Measurements from ENCODE around the gene DUSP8.
"Not testable (repeated sequence)": the region's sequence is repeated elsewhere in the genome, so short reads cannot be mapped to it uniquely, and the experiment has no call there.

Gene DUSP8

GRCh38 chr11:1572197-1573076 lies at the start of gene DUSP8:
TSS of gene DUSP8 (minus strand) at chr11:1572271. CDS start at chr11:1565826, 6,445 bp downstream.
- Histone ChIP-seq H3K36me3 (ENCODE audit: control insufficient read depth, insufficient read depth, low read length) (no peaks in the 10 kb centered on the region), H3K9me3 (ENCODE audit: control insufficient read depth, low read length) (no peaks in the 10 kb centered on the region), H3K4me1 (ENCODE audit: control insufficient read depth, insufficient read depth, low read length) (peaks cover 50% of the 10 kb centered on the region), H3K9ac (ENCODE audit: low read length) (peak within 1 kb of the TSS; percentile 84), H3K4me3 (ENCODE audit: low read length) (peak within 1 kb of the TSS; percentile 50), H3K27me3 (ENCODE audit: control insufficient read depth, insufficient read depth, low read length) (no peaks in the 10 kb centered on the region)

- Histone ChIP-seq H3K4me1 (ENCODE audit: control insufficient read depth, insufficient read depth, low read length) (no peaks in the 10 kb centered on the region), H3K9ac (ENCODE audit: low read length) (no peak overlapping the region), H3K36me3 (ENCODE audit: control insufficient read depth, insufficient read depth, low read length) (no peaks in the 10 kb centered on the region), H3K4me3 (ENCODE audit: low read length) (no peak overlapping the region), H3K9me3 (ENCODE audit: control insufficient read depth, low read length) (no peaks in the 10 kb centered on the region), H3K27me3 (ENCODE audit: control insufficient read depth, insufficient read depth, low read length) (peaks cover 4% of the 10 kb centered on the region)
Observed at GRCh38 chr11:1619449-1619848, 47.4 kb upstream of the DUSP8 start.

GRCh38 chr11:1618231-1618630 lies 46.2 kb upstream of the DUSP8 start:
- H3K9me3 ChIP-seq (ENCODE audit: control insufficient read depth, low read length) = no peaks in the 10 kb centered on the region
- H3K27me3 ChIP-seq (ENCODE audit: control insufficient read depth, insufficient read depth, low read length) = peaks cover 4% of the 10 kb centered on the region
- H3K4me3 ChIP-seq (ENCODE audit: low read length) = no peak overlapping the region
- H3K36me3 ChIP-seq (ENCODE audit: control insufficient read depth, insufficient read depth, low read length) = no peaks in the 10 kb centered on the region
- no peak overlapping the region for H3K9ac ChIP-seq (ENCODE audit: low read length)
- H3K4me1 ChIP-seq (ENCODE audit: control insufficient read depth, insufficient read depth, low read length) = no peaks in the 10 kb centered on the region

GRCh38 chr11:1608363-1608762 lies 36.3 kb upstream of the DUSP8 start, which contains the start of gene KRTAP5-3:
TSS of gene KRTAP5-3 (minus strand) at chr11:1608463. CDS start at chr11:1608385, 78 bp downstream.
- H3K36me3 ChIP-seq (ENCODE audit: control insufficient read depth, insufficient read depth, low read length) = no peaks in the 10 kb centered on the region
- H3K9me3 ChIP-seq (ENCODE audit: control insufficient read depth, low read length) = no peaks in the 10 kb centered on the region
- no peak within 1 kb of the TSS for H3K4me3 ChIP-seq (ENCODE audit: low read length)
- no peaks in the 10 kb centered on the region for H3K4me1 ChIP-seq (ENCODE audit: control insufficient read depth, insufficient read depth, low read length)
- H3K9ac ChIP-seq (ENCODE audit: low read length) = no peak within 1 kb of the TSS
- peaks cover 20% of the 10 kb centered on the region for H3K27me3 ChIP-seq (ENCODE audit: control insufficient read depth, insufficient read depth, low read length)

- not testable (repeated sequence) for H3K9me3 ChIP-seq (ENCODE audit: control insufficient read depth, low read length)
- peaks cover 20% of the 10 kb centered on the region for H3K27me3 ChIP-seq (ENCODE audit: control insufficient read depth, insufficient read depth, low read length)
Observed at GRCh38 chr11:1607901-1608300, 35.8 kb upstream of the DUSP8 start.

GRCh38 chr11:1607156-1607845 lies 35.2 kb upstream of the DUSP8 start:
- H3K27me3 ChIP-seq (ENCODE audit: control insufficient read depth, insufficient read depth, low read length) = peaks cover 20% of the 10 kb centered on the region
- H3K36me3 ChIP-seq (ENCODE audit: control insufficient read depth, insufficient read depth, low read length); H3K9ac ChIP-seq (ENCODE audit: low read length); H3K9me3 ChIP-seq (ENCODE audit: control insufficient read depth, low read length); H3K4me1 ChIP-seq (ENCODE audit: control insufficient read depth, insufficient read depth, low read length); H3K4me3 ChIP-seq (ENCODE audit: low read length): not testable (repeated sequence)

More at GRCh38 chr11:1607901-1608300, 35.8 kb upstream of the DUSP8 start:
- not testable (repeated sequence) for H3K9ac ChIP-seq (ENCODE audit: low read length); H3K4me3 ChIP-seq (ENCODE audit: low read length); H3K36me3 ChIP-seq (ENCODE audit: control insufficient read depth, insufficient read depth, low read length); H3K4me1 ChIP-seq (ENCODE audit: control insufficient read depth, insufficient read depth, low read length)

- H3K9ac ChIP-seq (ENCODE audit: low read length); H3K4me1 ChIP-seq (ENCODE audit: control insufficient read depth, insufficient read depth, low read length); H3K9me3 ChIP-seq (ENCODE audit: control insufficient read depth, low read length); H3K4me3 ChIP-seq (ENCODE audit: low read length); H3K36me3 ChIP-seq (ENCODE audit: control insufficient read depth, insufficient read depth, low read length): not testable (repeated sequence)
- H3K27me3 ChIP-seq (ENCODE audit: control insufficient read depth, insufficient read depth, low read length) = peaks cover 20% of the 10 kb centered on the region
Observed at GRCh38 chr11:1605923-1606322, 33.9 kb upstream of the DUSP8 start.

- Histone ChIP-seq H3K9me3 (ENCODE audit: control insufficient read depth, low read length) (no peaks in the 10 kb centered on the region), H3K4me1 (ENCODE audit: control insufficient read depth, insufficient read depth, low read length) (no peaks in the 10 kb centered on the region), H3K4me3 (ENCODE audit: low read length) (no peak overlapping the region), H3K9ac (ENCODE audit: low read length) (no peak overlapping the region), H3K27me3 (ENCODE audit: control insufficient read depth, insufficient read depth, low read length) (peaks cover 20% of the 10 kb centered on the region), H3K36me3 (ENCODE audit: control insufficient read depth, insufficient read depth, low read length) (no peaks in the 10 kb centered on the region)
Observed at GRCh38 chr11:1604711-1605110, 32.6 kb upstream of the DUSP8 start.

GRCh38 chr11:1604181-1604580 lies 32.1 kb upstream of the DUSP8 start:
- Histone ChIP-seq H3K4me1 (ENCODE audit: control insufficient read depth, insufficient read depth, low read length) (no peaks in the 10 kb centered on the region), H3K9me3 (ENCODE audit: control insufficient read depth, low read length) (no peaks in the 10 kb centered on the region), H3K4me3 (ENCODE audit: low read length) (no peak overlapping the region), H3K9ac (ENCODE audit: low read length) (no peak overlapping the region), H3K36me3 (ENCODE audit: control insufficient read depth, insufficient read depth, low read length) (no peaks in the 10 kb centered on the region), H3K27me3 (ENCODE audit: control insufficient read depth, insufficient read depth, low read length) (peaks cover 20% of the 10 kb centered on the region)

- Histone ChIP-seq H3K4me3 (ENCODE audit: low read length) (no peak overlapping the region), H3K4me1 (ENCODE audit: control insufficient read depth, insufficient read depth, low read length) (no peaks in the 10 kb centered on the region), H3K9me3 (ENCODE audit: control insufficient read depth, low read length) (no peaks in the 10 kb centered on the region), H3K9ac (ENCODE audit: low read length) (no peak overlapping the region), H3K36me3 (ENCODE audit: control insufficient read depth, insufficient read depth, low read length) (no peaks in the 10 kb centered on the region), H3K27me3 (ENCODE audit: control insufficient read depth, insufficient read depth, low read length) (peaks cover 20% of the 10 kb centered on the region)
Observed at GRCh38 chr11:1603629-1604028, 31.6 kb upstream of the DUSP8 start.

- peaks cover 13% of the 10 kb centered on the region for H3K27me3 ChIP-seq (ENCODE audit: control insufficient read depth, insufficient read depth, low read length)
- not testable (repeated sequence) for H3K4me1 ChIP-seq (ENCODE audit: control insufficient read depth, insufficient read depth, low read length); H3K9ac ChIP-seq (ENCODE audit: low read length); H3K4me3 ChIP-seq (ENCODE audit: low read length); H3K36me3 ChIP-seq (ENCODE audit: control insufficient read depth, insufficient read depth, low read length); H3K9me3 ChIP-seq (ENCODE audit: control insufficient read depth, low read length)
Observed at GRCh38 chr11:1601663-1602062, 29.6 kb upstream of the DUSP8 start.

- Histone ChIP-seq H3K9ac (ENCODE audit: low read length) (no peak overlapping the region), H3K4me3 (ENCODE audit: low read length) (no peak overlapping the region), H3K27me3 (ENCODE audit: control insufficient read depth, insufficient read depth, low read length) (peaks cover 12% of the 10 kb centered on the region)
Observed at GRCh38 chr11:1600626-1601025, 28.6 kb upstream of the DUSP8 start.

More at GRCh38 chr11:1600626-1601025, 28.6 kb upstream of the DUSP8 start:
- H3K36me3 ChIP-seq (ENCODE audit: control insufficient read depth, insufficient read depth, low read length) = no peaks in the 10 kb centered on the region
- H3K9me3 ChIP-seq (ENCODE audit: control insufficient read depth, low read length) = no peaks in the 10 kb centered on the region
- H3K4me1 ChIP-seq (ENCODE audit: control insufficient read depth, insufficient read depth, low read length) = no peaks in the 10 kb centered on the region
